Measurements from ENCODE around the gene ALCAM.

GRCh38 chr3:105539897-105540296 lies 173.2 kb downstream of the ALCAM start:
- TF ChIP-seq EZH2 (IDR thresholded peaks at IDR 0.05) (no peak), POLR2AphosphoS5 (IDR thresholded peaks at IDR 0.05; ENCODE audit: borderline replicate concordance, low read depth, low read length) (no peak)

Data from SK-N-MC (cell line).